Neural cell (in vitro differentiated cells): Measurements from ENCODE around the gene KANSL1L. TPM values are rescaled to one million over a fixed set of nuclear protein-coding genes. Genes with fewer than 3 reads are reported as not detected.

Experiments used
- H2AFZ ChIP-seq: fragments of 200-600, 300-800 bp; sonication (generic), shearing (Covaris generic); 2 replicates; pipeline ENCODE4 v1.6.0; 2014; ENCODE audit warnings: low read depth, mild to moderate bottlenecking, antibody characterized with exemption, low read length, moderate library complexity
- H3F3A ChIP-seq: fragments of 200-600 bp; shearing (Covaris generic); 2 replicates; pipeline ENCODE4 v1.6.1; 2016; ENCODE audit warnings: mild to moderate bottlenecking, moderate library complexity, mixed read lengths, antibody characterized with exemption, low read length; ENCODE audit not compliant: insufficient read depth, poor library complexity, severe bottlenecking
- H3K27ac ChIP-seq: fragments of 200-600, 300-800 bp; sonication (generic), shearing (Covaris generic); 2 replicates; pipeline ENCODE4 v1.5.1; 2014; ENCODE audit warnings: mild to moderate bottlenecking, low read length, moderate library complexity
- H3K27me3 ChIP-seq: fragments of 300-800, 200-600 bp; sonication (generic), shearing (Covaris generic); 2 replicates; pipeline ENCODE4 v1.6.0; 2014; ENCODE audit warnings: mild to moderate bottlenecking, low read depth, low read length, moderate library complexity; ENCODE audit not compliant: insufficient read depth
- H3K36me3 ChIP-seq: fragments of 300-800, 200-600 bp; sonication (generic), shearing (Covaris generic); 2 replicates; pipeline ENCODE4 v1.5.1; 2014; ENCODE audit warnings: mild to moderate bottlenecking, antibody characterized with exemption, low read length, moderate library complexity; ENCODE audit not compliant: insufficient read depth
- H3K4me2 ChIP-seq: fragments of 300-800, 200-600 bp; sonication (generic), shearing (Covaris generic); 2 replicates; pipeline ENCODE4 v1.6.0; 2014; ENCODE audit warnings: mild to moderate bottlenecking, low read length
- H3K4me3 ChIP-seq: fragments of 300-800, 200-600 bp; sonication (generic), shearing (Covaris generic); 2 replicates; pipeline ENCODE4 v1.5.1; 2014; ENCODE audit warnings: mild to moderate bottlenecking, low read length, moderate library complexity
- H3K79me2 ChIP-seq: fragments of 200-600 bp; shearing (Covaris generic); replicated peaks from 2 replicates; pipeline ENCODE4 v1.6.0; 2014; ENCODE audit warnings: mild to moderate bottlenecking, low read length, moderate library complexity; ENCODE audit not compliant: insufficient read depth
- H3K9ac ChIP-seq: fragments of 300-800, 200-600 bp; sonication (generic), shearing (Covaris generic); 2 replicates; pipeline ENCODE4 v1.6.1; 2016; ENCODE audit warnings: mild to moderate bottlenecking, low read length, mixed read lengths
- H3K9me2 ChIP-seq: fragments of 200-600 bp; shearing (Covaris generic); 2 replicates; pipeline ENCODE4 v1.6.1; 2016; ENCODE audit warnings: mild to moderate bottlenecking, low read length, mixed read lengths; ENCODE audit not compliant: insufficient read depth
- H3K9me3 ChIP-seq: fragments of 200-600, 300-800 bp; sonication (generic), shearing (Covaris generic); 2 replicates; pipeline ENCODE4 v1.6.1; 2016; ENCODE audit warnings: mild to moderate bottlenecking, mixed run types, low read length, moderate library complexity, mixed read lengths
- H4K20me1 ChIP-seq: fragments of 200-600 bp; shearing (Covaris generic); 2 replicates; pipeline ENCODE4 v1.6.1; 2016; ENCODE audit warnings: mild to moderate bottlenecking, mixed run types; ENCODE audit not compliant: insufficient read depth
- EP300 ChIP-seq: fragments of 450-650 bp; conservative IDR thresholded peaks from 2 replicates; pipeline ENCODE4 v1.6.1; 2014; ENCODE audit warnings: antibody characterized with exemption, mild to moderate bottlenecking, moderate library complexity; ENCODE audit not compliant: poor library complexity, severe bottlenecking
- EZH2 ChIP-seq: fragments of 200-600, 300-800 bp; shearing (Covaris generic), sonication (generic); IDR thresholded peaks from 2 replicates; pipeline ENCODE4 v1.6.1; 2014; ENCODE audit warnings: antibody characterized with exemption, low read length, borderline replicate concordance, mild to moderate bottlenecking; ENCODE audit not compliant: insufficient read depth, poor library complexity, severe bottlenecking
- MXI1 ChIP-seq: fragments of 450-650 bp; conservative IDR thresholded peaks from 2 replicates; pipeline ENCODE4 v1.6.1; 2014; ENCODE audit warnings: antibody characterized with exemption, mild to moderate bottlenecking; ENCODE audit not compliant: poor library complexity, severe bottlenecking
- POLR2AphosphoS5 ChIP-seq: IDR thresholded peaks from 2 replicates; pipeline ENCODE4 v1.6.1; 2012
- RAD21 ChIP-seq: fragments of 450-650 bp; conservative IDR thresholded peaks from 2 replicates; pipeline ENCODE4 v1.6.1; 2014; ENCODE audit warnings: antibody characterized with exemption, mild to moderate bottlenecking, moderate library complexity
- SMC3 ChIP-seq: fragments of 450-650 bp; conservative IDR thresholded peaks from 2 replicates; pipeline ENCODE4 v1.6.1; 2014; ENCODE audit warnings: antibody characterized with exemption, mild to moderate bottlenecking, moderate library complexity; ENCODE audit not compliant: poor library complexity
- TAF1 ChIP-seq: IDR thresholded peaks from 2 replicates; pipeline ENCODE4 v1.6.1; 2012; ENCODE audit warnings: low read depth
- polyA plus RNA-seq: library from polyadenylated mRNA; depleted of rRNA; stranded (reverse); fragments of >200 nt; gene quantifications from 2 replicates; pipeline ENCODE4 v1.2.3, GENCODE V29; 2014
- TF ChIP-seq, protein P1 (sequence below): IDR thresholded peaks from 2 replicates; pipeline ENCODE4 v1.6.1; 2012; ENCODE audit warnings: borderline replicate concordance
- TF ChIP-seq, protein P2 (sequence below): fragments of 450-650 bp; IDR thresholded peaks from 2 replicates; pipeline ENCODE4 v1.5.1; 2014; ENCODE audit warnings: antibody characterized with exemption, mild to moderate bottlenecking, moderate library complexity; ENCODE audit not compliant: poor library complexity, severe bottlenecking

The KANSL1L gene
- polyA plus RNA-seq, 1 donor from 2014 or later, result 27.6 TPM

DNA sequence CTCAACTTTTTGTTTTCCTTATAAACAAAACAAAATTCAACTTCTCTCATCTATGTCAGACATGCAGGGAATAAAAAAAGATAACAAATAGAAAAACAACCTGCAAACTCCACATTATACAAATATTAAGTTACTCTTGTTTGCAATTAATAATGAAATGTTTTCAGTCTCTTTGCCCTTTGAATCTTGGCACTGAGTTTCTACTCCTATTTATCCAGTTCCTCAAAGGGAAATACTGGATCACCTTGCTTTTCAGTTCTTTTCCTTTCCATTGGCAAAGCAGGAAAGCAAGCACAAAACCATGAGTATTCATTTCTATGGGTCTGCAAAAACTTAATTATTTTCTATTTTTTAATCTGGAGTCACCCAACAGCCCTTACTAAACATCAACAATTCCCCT is 23.6 kb downstream of the KANSL1L start:
- H3K9ac ChIP-seq, result no peak overlapping the region
- H3K4me2 ChIP-seq, result no peak overlapping the region
- no peaks in the 10 kb centered on the region for H4K20me1 ChIP-seq
- H3K36me3 ChIP-seq, result no peaks in the 10 kb centered on the region
- H3K79me2 ChIP-seq, result peaks cover 4% of the 10 kb centered on the region
- no peaks in the 10 kb centered on the region for H3K9me3 ChIP-seq
- TF ChIP-seq RAD21 (no peak), SMC3 (no peak), EZH2 (no peak), POLR2AphosphoS5 (no peak), TAF1 (no peak), MXI1 (no peak), EP300 (no peak)
- TF ChIP-seq, protein P1, sequence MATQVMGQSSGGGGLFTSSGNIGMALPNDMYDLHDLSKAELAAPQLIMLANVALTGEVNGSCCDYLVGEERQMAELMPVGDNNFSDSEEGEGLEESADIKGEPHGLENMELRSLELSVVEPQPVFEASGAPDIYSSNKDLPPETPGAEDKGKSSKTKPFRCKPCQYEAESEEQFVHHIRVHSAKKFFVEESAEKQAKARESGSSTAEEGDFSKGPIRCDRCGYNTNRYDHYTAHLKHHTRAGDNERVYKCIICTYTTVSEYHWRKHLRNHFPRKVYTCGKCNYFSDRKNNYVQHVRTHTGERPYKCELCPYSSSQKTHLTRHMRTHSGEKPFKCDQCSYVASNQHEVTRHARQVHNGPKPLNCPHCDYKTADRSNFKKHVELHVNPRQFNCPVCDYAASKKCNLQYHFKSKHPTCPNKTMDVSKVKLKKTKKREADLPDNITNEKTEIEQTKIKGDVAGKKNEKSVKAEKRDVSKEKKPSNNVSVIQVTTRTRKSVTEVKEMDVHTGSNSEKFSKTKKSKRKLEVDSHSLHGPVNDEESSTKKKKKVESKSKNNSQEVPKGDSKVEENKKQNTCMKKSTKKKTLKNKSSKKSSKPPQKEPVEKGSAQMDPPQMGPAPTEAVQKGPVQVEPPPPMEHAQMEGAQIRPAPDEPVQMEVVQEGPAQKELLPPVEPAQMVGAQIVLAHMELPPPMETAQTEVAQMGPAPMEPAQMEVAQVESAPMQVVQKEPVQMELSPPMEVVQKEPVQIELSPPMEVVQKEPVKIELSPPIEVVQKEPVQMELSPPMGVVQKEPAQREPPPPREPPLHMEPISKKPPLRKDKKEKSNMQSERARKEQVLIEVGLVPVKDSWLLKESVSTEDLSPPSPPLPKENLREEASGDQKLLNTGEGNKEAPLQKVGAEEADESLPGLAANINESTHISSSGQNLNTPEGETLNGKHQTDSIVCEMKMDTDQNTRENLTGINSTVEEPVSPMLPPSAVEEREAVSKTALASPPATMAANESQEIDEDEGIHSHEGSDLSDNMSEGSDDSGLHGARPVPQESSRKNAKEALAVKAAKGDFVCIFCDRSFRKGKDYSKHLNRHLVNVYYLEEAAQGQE, result no peak
- TF ChIP-seq, protein P2, sequence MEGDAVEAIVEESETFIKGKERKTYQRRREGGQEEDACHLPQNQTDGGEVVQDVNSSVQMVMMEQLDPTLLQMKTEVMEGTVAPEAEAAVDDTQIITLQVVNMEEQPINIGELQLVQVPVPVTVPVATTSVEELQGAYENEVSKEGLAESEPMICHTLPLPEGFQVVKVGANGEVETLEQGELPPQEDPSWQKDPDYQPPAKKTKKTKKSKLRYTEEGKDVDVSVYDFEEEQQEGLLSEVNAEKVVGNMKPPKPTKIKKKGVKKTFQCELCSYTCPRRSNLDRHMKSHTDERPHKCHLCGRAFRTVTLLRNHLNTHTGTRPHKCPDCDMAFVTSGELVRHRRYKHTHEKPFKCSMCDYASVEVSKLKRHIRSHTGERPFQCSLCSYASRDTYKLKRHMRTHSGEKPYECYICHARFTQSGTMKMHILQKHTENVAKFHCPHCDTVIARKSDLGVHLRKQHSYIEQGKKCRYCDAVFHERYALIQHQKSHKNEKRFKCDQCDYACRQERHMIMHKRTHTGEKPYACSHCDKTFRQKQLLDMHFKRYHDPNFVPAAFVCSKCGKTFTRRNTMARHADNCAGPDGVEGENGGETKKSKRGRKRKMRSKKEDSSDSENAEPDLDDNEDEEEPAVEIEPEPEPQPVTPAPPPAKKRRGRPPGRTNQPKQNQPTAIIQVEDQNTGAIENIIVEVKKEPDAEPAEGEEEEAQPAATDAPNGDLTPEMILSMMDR, result no peak
- no peaks in the 10 kb centered on the region for H3F3A ChIP-seq
- H3K27me3 ChIP-seq, result no peaks in the 10 kb centered on the region
- no peaks in the 10 kb centered on the region for H3K9me2 ChIP-seq
- H2AFZ ChIP-seq, result no peak overlapping the region
- H3K27ac ChIP-seq, result no peak overlapping the region
- H3K4me3 ChIP-seq, result no peak overlapping the region

DNA sequence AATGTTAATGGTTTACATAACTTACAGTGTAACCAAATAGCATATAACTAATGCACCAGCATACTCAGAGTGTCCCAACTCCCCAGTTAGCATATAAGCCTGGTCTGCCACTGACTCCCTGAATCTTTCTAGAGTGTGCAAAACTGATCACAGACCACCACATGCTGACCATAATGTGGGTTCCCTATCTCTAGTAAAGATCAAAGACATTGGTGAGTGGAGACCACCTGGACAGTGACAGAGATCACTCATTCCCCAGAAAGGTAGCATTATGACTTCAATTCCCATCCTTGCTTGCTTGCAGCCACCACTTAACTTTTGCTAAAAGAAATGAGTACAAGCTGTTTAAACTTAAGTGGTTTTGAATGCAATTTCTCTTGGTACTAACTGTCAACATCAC is 39.0 kb downstream of the KANSL1L start:
- Histone ChIP-seq H3K36me3 (peaks cover 1% of the 10 kb centered on the region), H3K79me2 (peaks cover 3% of the 10 kb centered on the region), H3F3A (no peaks in the 10 kb centered on the region), H4K20me1 (no peaks in the 10 kb centered on the region), H3K4me3 (no peak overlapping the region), H3K27me3 (no peaks in the 10 kb centered on the region), H3K9me2 (no peaks in the 10 kb centered on the region), H3K9ac (no peak overlapping the region), H3K4me2 (no peak overlapping the region), H3K9me3 (no peaks in the 10 kb centered on the region), H3K27ac (no peak overlapping the region), H2AFZ (no peak overlapping the region)
- TF ChIP-seq RAD21, result no peak
- no peak for TF ChIP-seq EZH2

DNA sequence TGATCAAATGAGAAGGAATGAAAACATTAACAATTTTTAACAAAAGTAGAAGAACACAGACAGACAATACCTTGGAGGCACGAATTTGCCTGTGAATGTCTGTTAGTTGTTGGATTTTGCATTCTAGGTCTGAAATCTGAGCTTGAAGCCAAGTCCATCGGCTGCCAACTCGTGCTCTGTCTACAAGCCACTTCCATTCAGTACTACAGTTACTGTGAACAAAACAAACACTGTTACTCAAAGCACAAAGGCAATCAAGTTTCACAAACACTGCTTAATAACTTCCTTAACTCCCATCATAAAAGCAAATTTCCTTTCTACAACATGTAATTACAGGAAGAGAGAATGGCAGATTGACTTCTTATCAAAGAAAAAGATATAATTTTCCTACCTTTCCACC is 42.2 kb downstream of the KANSL1L start:
- H3K9ac ChIP-seq, result no peak overlapping the region
- no peak overlapping the region for H3K4me3 ChIP-seq
- no peak overlapping the region for H3K27ac ChIP-seq
- no peaks in the 10 kb centered on the region for H4K20me1 ChIP-seq
- no peak overlapping the region for H3K4me2 ChIP-seq
- no peaks in the 10 kb centered on the region for H3K9me3 ChIP-seq
- H3K9me2 ChIP-seq, result no peaks in the 10 kb centered on the region
- TF ChIP-seq RAD21, result no peak
- no peak for TF ChIP-seq POLR2AphosphoS5
- H3K36me3 ChIP-seq, result peaks cover 4% of the 10 kb centered on the region
- H3K27me3 ChIP-seq, result no peaks in the 10 kb centered on the region
- no peak overlapping the region for H2AFZ ChIP-seq
- H3F3A ChIP-seq, result no peaks in the 10 kb centered on the region
- H3K79me2 ChIP-seq, result peaks cover 7% of the 10 kb centered on the region
